Measurements from ENCODE around the gene ELF5.
A peak's percentile ranks its signal among the peaks of the same experiment; 100 is the strongest.

ELF5 gene

GRCh38 chr11:34448223-34448994 is 65.2 kb downstream of the ELF5 start:
- DNase-seq, result no peak

GRCh38 chr11:34447044-34447443 is 66.5 kb downstream of the ELF5 start:
- no peak for DNase-seq

- DNase-seq, result no peak
Observed at GRCh38 chr11:34446386-34446785, 67.2 kb downstream of the ELF5 start.

- DNase-seq, result no peak
Observed at GRCh38 chr11:34445956-34446355, 67.6 kb downstream of the ELF5 start.

GRCh38 chr11:34444428-34444827 is 69.2 kb downstream of the ELF5 start:
- DNase-seq, result no peak

- DNase-seq, result no peak
Observed at GRCh38 chr11:34443136-34443535, 70.5 kb downstream of the ELF5 start.

- no peak for DNase-seq
Observed at GRCh38 chr11:34441814-34442213, 71.8 kb downstream of the ELF5 start.

- DNase-seq, result no peak
Observed at GRCh38 chr11:34439610-34440198, 73.9 kb downstream of the ELF5 start.

GRCh38 chr11:34438529-34439507 is 74.8 kb downstream of the ELF5 start, which contains the start of gene CAT:
CAT (plus strand) TSS chr11:34438934; CDS start chr11:34439014, 80 bp downstream.
- peak; percentile 98 for DNase-seq

GRCh38 chr11:34437224-34438125 is 76.1 kb downstream of the ELF5 start:
- no peak for DNase-seq

- no peak for DNase-seq
Observed at GRCh38 chr11:34433899-34434298, 79.7 kb downstream of the ELF5 start.

GRCh38 chr11:34432822-34433221 is 80.8 kb downstream of the ELF5 start:
- DNase-seq, result no peak

- no peak for DNase-seq
Observed at GRCh38 chr11:34431979-34432378, 81.6 kb downstream of the ELF5 start.
